Endometrium (tissue), 2 donors: ENCODE measurements around the gene UNC80.
A peak's percentile ranks its signal among the peaks of the same experiment; 100 is the strongest.

Source experiments
- FAIRE-seq: peaks from 2 replicates; lab custom pipeline; 2012; peaks lifted over from hg19 to GRCh38; lab: Jason Lieb, UNC
- donor health status: control.
- donor health status: control.

Gene UNC80

GRCh38 chr2:209970271-209970670 is 198.6 kb downstream of the UNC80 start:
- FAIRE-seq, result no peak

- no peak for FAIRE-seq
Measured at GRCh38 chr2:209970711-209971110, 199.1 kb downstream of the UNC80 start.

GRCh38 chr2:209973328-209973727 is 201.7 kb downstream of the UNC80 start:
- FAIRE-seq, result no peak

- FAIRE-seq, result no peak
Measured at GRCh38 chr2:209974576-209974975, 202.9 kb downstream of the UNC80 start.

- FAIRE-seq, result no peak
Measured at GRCh38 chr2:209976698-209977385, 205.2 kb downstream of the UNC80 start.

- peak; percentile 96 for FAIRE-seq
Measured at GRCh38 chr2:209977386-209978239, 206.0 kb downstream of the UNC80 start.

GRCh38 chr2:209984291-209984690 is 212.7 kb downstream of the UNC80 start:
- no peak for FAIRE-seq

- FAIRE-seq, result no peak
Measured at GRCh38 chr2:209985874-209986273, 214.2 kb downstream of the UNC80 start.

GRCh38 chr2:209986415-209986814 is 214.8 kb downstream of the UNC80 start:
- FAIRE-seq, result no peak

- FAIRE-seq, result no peak
Measured at GRCh38 chr2:209988010-209988409, 216.4 kb downstream of the UNC80 start.

GRCh38 chr2:209990838-209991237 is 219.2 kb downstream of the UNC80 start:
- no peak for FAIRE-seq

GRCh38 chr2:209993968-209994367 is 222.3 kb downstream of the UNC80 start:
- no peak for FAIRE-seq

- no peak for FAIRE-seq
Measured at GRCh38 chr2:209998596-209998995, 227.0 kb downstream of the UNC80 start.

- no peak for FAIRE-seq
Measured at GRCh38 chr2:210000464-210001324, 229.1 kb downstream of the UNC80 start.

GRCh38 chr2:210002158-210003157 is 230.8 kb downstream of the UNC80 start, which contains the start of gene RPE:
Gene RPE, plus strand, starts transcription at chr2:210002638. Its CDS starts 24 bp downstream, at chr2:210002662.
- peak; percentile 94 for FAIRE-seq

GRCh38 chr2:210003359-210003758 is 231.7 kb downstream of the UNC80 start:
- FAIRE-seq, result no peak

- FAIRE-seq, result no peak
Measured at GRCh38 chr2:210004881-210005280, 233.2 kb downstream of the UNC80 start.

- no peak for FAIRE-seq
Measured at GRCh38 chr2:210007895-210008294, 236.3 kb downstream of the UNC80 start.

- FAIRE-seq, result no peak
Measured at GRCh38 chr2:210009126-210009525, 237.5 kb downstream of the UNC80 start.

GRCh38 chr2:210009896-210010295 is 238.3 kb downstream of the UNC80 start:
- no peak for FAIRE-seq

GRCh38 chr2:210020138-210020537 is 248.5 kb downstream of the UNC80 start:
- FAIRE-seq, result no peak
